Renal cortical epithelial cell (primary cell): Measurements from ENCODE around the gene RCOR3. TPM values are rescaled to one million over a fixed set of nuclear protein-coding genes. Genes with fewer than 3 reads are reported as not detected.
"Not testable (repeated sequence)": the region's sequence is repeated elsewhere in the genome, so short reads cannot be mapped to it uniquely, and the experiment has no call there.

ENCODE experiments used
- DNase-seq: peaks from one replicate; pipeline ENCODE4 v3.0.0-alpha.2; 2011; ENCODE audit warnings: low read depth
- total RNA-seq: library from RNA; depleted of rRNA; stranded (reverse); fragments of >200 nt; gene quantifications from 2 replicates; pipeline ENCODE4 v1.2.3, GENCODE V29; 2014

RCOR3 gene
- total RNA-seq, 1 donor from 2014 or later = 37.3 TPM

DNA sequence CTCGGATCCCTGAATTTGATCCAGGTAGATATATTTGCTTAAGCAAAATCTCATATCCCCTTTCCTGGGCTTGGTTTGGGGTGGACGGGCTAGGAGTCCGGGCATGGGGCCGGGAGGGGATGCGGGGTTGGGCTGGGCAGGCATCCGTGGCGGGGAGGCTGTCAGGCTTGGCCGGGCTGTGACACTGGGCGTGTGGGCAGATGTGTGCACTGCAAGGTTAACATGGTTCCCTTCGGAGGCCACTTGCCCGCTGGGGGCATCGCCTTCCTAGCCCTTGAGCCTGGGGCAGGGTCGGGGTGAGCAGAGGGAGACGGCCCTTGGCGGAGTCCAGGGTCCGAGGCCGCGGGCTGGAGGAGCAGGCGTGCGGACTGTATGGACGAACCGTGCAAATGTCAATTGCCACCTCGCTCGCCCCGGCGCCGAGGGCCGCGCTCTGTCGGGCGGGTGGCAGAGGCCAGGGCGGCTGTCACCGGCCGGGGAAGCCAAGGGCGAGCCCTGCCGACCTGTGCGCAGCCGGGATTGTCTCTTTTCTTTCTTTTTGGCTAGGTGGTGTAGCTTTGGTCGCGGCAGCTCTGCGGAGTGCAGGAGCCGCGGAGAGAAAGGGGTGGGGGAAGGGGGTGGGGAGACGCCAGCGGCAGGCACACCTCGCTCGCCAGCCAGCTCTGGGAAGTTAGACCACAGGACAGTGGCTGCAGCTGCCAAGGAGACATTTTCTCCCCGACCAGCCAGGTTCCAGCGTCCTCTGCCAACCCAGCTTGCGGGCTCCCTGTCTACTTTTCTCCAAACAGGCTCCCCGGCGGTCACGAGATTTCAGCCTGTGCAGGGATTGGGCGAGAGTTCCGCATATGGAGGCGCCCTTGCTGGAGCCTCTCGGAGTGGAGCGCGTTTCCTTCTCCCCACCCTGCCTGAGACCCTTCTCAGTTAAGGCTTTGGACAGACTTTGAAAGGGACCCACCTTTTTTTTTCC, 1.3 kb downstream of the RCOR3 start:
- peak; percentile 58 for DNase-seq

DNA sequence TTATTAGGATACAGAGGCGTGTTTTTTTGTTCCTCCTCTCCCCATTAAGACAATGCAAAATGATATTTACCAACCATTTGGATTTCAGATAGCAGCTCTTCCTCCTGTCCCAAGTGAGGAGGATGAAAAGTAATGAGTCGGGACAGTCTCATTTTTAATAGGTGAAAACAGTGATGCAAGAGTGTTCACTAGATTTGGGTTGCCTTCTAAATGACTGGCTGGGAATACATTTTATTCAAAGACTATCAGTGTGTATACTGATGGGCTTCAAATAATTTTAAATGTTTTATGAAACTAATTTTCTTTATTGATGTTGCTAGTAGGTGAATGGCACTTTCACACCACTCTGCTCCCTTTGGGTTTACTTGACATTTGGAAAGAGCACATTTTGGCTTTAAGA, 2.1 kb downstream of the RCOR3 start:
- DNase-seq = no peak

DNA sequence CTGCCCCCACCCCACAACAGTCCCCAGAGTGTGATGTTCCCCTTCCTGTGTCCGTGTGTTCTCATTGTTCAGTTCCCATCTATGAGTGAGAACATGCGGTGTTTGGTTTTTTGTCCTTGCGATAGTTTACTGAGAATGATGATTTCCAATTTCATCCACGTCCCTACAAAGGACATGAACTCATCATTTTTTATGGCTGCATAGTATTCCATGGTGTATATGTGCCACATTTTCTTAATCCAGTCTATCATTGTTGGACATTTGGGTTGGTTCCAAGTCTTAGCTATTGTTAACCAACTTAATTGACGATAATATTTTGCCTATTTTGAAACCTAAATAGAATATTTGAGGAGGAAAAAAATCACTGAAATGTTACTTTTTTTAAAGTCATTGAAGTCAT, 3.9 kb downstream of the RCOR3 start:
- not testable (repeated sequence) for DNase-seq

DNA sequence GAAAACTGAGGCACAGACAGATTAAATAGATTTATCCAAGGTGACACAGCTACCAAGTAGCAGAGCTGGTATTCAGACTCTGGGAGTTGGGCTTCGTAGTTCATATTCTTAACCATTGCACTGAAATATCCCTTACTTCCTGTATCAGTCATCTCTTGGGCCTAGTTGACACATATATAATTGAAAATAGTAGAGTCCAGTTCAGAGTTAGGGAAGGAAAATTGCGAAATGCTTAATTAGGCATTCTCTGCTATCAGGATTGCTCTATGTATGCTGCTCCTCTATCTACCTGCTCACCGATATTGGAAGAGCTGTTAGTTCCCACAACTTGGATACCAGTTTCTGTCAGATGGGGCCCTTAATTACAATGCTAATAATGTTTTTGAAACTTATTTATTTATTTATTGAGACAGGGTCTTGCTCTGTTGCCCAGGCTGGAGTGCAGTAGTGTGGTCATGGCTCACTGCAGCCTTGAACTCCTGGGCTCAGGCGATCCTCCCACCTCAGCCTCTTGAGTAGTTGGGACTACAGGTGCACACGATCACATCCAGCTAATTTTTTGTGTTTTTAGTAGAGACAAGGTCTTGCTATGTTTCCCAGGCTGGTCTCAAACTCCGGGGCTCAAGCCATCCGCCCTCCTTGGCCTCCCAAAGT, 8.2 kb downstream of the RCOR3 start:
- DNase-seq = no peak

DNA sequence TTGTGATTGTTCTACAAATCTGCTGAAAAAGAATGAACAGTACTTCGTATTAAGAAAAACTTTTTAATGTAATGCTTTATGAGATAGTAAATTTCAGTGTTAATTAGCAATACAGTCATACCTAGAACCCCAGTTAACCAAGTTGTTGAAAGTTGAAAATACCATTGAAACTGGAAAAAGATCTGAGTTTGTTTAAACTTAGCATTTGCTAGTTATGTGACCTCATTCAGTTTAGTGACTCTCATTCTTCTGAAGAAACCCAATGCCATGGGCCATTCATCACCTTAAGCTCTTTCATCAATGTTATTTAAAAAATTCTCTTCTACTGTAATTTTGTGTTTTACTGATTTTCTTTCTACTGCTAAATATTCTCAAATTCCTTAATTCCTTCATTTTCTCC, 20.2 kb downstream of the RCOR3 start:
- no peak for DNase-seq

DNA sequence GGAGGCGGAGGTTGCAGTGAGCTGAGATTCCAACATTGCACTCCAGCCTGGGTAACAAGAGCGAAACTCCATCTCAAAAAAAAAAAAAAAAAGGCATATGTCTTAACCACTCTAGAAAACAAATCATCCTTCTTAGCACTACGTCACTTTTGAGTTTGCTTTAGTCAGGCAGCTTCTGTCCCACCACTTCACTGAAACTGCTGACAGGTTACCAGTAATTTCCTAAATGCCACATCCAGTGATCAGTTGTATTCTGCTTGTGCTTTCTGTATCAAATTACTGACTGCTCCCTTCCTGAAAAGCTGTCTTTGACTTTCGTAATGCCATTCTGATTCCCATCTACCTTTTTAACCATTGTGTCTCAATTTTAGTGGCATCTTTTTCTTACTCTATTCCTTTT, 21.7 kb downstream of the RCOR3 start:
- peak; percentile 27 for DNase-seq

DNA sequence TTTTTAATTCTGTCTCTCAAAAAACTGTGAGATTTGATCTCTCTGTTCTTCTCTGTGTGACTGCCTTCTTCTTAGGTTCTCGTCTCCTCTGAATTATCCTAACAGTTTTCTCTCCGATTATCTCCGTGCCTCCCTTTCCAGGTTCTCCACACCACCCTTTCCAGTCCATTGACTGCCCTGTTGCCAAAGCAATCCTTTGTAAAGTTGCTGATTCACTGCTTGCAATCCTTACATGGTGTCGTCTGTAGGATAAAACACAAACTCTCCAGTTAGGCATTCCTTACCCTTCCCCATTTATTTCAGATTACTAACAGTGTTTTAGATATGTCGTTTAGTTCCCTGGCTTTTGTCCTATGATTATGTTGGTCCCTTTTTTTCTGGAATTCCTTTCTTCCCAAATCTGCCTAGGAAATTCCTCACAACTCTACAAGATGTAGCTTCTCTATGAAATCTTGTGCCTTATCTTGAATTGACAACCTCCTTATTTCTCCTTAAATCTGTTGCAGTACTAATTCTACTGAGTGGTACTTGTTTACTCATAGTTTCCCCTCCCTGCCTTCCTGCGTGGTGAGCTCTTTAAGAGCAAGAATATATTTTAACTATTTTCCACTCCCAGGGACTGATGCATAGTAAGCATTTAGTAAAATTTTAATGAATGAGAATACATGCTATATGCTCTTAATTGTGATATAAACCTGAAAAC, 22.3 kb downstream of the RCOR3 start:
- DNase-seq = peak; percentile 83

DNA sequence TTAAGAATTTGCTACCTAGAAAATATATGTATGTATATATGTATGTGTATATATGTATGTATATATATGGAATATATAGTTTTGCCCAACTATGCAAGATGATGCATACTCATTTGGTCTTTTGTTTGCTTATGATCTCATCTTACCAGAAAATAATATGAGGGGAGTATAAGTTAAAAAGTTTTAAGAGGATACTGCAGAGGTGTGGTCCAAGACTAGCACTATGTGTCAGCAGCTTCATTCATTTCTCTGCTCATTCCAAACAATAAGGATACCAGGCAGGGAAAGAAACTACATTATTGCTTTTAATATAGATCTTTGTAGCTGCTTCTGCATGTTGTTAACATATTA, 22.8 kb downstream of the RCOR3 start:
- no peak for DNase-seq

DNA sequence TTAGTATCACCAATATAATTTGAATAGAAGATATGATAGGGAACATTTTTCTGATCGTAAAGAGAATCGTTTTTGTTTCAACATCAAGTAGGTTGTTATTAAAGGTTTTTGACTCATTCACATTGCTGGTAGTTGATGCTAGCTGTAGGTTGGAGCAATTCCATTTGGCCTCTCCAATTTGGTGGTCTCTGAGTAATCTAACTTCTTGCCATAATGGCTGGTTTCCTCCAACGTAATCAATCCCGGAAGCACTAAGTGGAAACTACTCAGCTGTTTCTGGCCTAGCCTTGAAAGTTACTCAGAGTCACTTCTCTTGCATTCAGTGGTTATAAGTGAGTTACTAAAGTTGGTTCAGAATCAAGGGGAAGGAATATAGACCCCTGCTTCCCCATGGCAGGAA, 26.0 kb downstream of the RCOR3 start:
- DNase-seq = no peak

DNA sequence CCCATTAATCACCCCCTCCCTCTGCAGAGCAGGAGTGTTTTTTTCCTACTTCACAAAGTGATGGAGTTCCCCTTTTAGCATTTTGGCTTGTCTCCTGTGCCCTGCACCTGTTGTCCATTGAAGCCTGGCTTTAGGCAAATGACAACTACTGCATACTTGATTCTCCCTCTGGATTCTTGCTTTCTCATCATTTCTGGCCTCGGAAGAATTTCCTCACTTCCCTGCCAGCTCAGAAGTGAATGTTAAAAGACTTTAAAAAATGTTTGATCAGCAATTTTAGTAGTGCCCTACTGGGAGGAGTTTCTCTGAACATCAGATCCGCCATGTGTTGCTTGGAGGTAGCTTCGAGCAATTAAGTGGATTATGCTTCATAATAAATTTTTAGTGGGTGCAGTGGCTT, 28.1 kb downstream of the RCOR3 start:
- DNase-seq = no peak

DNA sequence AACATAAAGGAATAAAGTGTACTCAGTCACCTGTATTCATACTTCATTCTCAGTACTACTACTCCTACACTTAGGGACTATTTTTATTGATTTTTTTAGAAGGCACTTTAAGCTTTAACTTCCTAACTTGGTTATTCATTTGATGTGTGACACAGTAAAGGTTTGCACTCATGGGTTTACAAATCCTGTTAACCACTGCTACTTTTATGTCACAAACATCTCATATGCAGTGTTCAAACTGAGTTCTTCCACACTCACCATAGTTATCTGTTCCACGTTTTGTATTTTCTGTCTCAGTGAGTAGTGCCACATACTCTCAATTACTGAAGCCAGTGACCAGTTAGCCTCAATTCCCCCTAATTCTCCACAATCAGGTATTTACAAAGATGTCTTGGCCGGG, 33.2 kb downstream of the RCOR3 start:
- no peak for DNase-seq

DNA sequence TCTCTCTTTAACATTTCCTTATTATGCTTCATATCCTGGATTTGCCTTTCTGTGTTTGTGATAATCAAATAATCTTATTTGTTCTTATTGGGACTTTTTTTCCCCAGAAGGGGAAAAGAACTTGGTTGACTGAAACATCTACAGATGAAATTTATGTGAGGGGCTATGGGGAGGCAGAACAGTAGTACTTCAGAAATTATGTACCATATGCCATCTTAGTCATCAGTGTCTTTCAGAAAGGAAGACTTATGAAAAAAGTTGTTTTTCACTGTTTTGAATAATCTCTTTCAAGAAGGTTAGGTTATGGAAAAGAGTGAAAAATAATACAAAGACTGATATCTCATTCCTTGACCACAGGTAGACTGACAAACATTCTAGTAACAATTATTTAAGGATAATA, 37.2 kb downstream of the RCOR3 start:
- DNase-seq = no peak

DNA sequence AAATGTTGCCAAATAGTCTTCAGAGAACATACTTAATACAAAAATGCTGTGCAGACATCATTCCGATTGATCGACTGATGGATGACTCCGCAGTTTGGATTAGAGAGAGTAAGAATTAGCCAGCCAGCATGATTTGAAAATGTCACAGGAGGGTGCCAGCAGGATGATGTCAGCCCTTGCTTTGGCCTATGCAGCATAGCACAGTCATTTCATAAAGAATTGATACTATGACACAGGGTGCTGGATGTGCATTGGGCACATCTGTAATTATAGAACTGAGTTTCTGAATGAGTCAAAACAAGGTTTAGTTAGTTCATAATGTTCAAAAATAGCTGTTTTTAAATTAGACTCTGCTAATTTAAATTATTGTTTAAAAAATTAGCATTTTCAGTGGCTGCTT, 45.9 kb downstream of the RCOR3 start:
- no peak for DNase-seq

DNA sequence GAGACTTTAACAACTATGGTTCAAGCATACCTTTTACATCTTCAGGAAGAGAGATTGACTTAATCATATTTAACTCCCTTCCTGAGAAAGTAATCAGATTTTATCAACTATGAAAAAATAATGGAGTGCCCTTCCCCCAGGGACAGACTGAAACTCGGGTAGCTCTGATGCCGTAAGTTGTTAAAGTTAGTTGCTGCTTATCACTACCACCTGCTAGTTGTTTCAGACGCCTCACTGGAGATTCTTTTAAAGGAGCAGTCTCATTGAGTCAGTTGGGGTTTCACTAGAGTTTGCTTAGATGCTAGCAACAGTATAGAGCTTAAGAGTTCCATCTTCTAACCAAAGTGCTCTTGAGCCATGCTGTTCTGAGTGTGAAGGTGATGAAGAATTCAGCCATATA, 50.5 kb downstream of the RCOR3 start:
- no peak for DNase-seq

DNA sequence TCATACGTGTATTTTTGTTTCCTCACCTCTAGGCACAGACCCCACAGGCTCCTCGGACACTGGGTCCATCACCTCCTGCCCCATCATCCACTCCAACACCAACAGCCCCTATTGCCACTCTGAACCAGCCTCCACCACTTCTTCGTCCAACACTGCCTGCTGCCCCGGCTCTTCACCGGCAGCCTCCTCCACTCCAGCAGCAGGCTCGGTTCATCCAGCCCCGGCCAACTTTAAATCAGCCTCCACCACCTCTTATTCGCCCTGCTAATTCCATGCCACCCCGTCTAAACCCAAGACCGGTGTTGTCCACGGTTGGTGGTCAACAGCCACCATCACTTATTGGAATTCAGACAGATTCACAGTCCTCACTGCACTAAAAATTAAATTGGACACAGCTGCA, 54.2 kb downstream of the RCOR3 start:
- no peak for DNase-seq

DNA sequence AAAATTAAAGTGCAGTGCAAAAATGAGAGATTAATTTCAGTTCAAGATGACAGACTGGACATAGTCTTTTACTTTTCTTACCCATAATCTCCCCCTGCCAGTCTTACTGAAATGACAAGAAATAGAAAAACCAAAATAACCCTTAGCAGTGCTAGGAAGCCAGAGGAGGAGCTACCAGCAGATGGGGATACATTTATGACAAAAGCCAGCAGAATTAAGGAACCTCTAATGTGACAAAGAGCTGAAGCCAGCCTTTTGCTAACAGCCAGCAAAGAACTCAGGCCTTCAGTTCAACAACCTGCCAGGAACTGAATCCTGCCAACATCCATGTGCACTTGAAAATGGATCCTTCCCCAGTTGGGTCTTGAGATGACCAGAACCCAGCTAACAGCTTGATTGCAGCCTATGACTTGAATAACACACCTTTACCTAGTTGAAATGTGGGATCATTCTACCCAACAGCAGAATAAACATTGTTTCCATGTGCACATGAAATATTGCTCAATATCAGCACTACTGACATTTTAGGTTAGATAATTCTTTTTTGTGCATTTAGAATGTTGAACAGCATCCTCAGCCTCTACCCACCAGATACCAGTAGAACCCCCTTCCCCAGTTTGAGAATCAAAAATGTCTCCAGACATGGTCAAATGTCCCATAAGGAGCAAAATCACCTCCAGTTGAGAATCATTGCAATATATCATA, 59.6 kb downstream of the RCOR3 start:
- no peak for DNase-seq

DNA sequence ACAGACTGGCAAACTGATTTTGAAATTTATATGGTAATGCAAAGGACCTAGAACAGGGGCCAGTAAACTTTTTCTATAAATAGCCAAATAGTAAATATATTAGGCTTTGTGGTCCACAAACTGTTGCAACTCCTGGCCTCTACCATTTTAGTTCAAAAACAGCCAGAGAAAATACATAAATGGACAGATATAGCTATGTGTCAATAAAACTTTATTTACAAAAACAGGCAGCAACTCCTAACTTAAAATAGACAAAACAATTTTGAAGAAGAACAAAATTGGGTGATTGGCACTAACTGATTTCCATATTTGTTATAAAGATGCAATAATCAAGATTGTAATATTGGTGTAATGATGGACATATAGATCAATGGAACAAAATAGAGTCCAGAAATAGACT, 60.7 kb downstream of the RCOR3 start:
- no peak for DNase-seq

DNA sequence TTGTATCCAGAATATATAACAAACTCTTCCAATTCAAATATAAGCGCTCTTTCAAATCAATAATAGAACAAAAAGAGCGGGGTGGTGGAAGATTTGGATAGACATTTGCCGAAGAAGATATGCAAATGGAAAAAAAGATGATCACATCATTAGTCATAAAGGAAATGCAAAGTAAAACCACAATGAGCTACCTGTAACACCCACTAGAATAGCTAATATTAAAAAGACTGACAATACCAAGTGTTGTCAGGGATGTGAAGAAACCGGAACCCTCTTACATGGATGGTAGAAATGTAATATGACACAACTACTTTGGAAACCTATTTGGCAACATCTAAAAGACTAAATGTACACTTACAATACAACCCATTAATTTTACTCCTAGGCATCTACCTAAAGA, 61.8 kb downstream of the RCOR3 start:
- DNase-seq = peak; percentile 50

DNA sequence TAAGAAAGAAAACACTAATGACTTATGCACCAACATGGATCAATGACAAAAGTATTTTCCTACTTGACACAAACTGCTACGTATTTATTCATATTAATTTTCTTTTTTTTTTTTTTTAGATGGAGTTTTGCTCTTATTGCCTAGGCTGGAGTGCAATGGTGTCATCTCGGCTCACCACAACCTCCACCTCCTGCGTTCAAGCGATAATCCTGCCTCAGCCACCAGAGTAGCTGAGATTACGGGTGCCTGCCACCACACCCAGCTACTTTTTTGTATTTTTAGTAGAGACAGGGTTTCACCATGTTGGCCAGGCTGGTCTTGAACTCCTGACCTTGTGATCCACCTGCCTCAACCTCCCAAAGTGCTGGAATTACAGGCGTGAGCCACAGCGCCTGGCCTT, 62.5 kb downstream of the RCOR3 start:
- DNase-seq = not testable (repeated sequence)

DNA sequence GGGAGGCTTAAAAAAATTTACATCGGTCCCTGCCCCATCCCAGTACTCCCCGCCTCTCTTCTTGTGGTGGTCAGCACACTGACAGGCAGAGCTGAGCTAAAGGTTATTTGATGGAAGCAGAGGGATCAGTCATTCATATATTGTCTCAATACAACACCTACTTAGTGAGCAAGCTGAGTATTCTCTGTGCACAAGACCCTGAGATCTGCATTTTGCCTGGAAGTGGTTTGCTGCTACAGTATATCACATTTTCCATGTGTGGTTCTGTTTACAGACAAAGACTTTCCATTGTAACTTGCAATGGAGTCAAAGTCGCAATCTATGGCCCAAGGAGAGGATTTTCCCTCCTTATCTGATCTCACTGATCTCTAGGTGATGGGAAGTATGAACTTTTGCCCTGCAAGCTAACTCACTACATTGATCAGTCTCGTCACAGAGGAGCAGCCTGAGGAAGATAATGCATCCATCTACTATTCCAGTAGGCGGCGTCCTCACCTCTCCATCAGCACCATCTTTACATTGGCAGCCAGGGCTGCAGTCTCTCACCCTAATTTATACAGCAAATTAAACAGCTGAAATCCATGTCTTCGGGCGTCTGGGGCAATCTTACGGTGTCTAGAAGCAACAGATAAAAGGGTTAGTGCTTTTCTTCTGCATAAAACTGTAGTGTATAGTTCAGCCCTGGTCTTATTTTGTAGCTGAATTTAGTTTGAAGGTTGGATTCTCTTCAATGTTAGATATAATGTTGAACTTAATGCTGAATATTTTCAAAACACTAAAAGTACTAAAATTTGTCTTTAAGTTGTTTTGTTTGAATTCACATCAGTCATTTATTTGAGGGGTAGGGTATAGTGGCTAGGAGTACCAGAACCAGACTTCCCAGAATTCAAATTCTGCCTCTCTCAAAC, 64.2 kb downstream of the RCOR3 start:
- peak; percentile 57 for DNase-seq
